NCI-H510A treated with DMSO at 0.1 percent for 48 hours (cell line): Measurements from ENCODE around the gene DPM2.
A peak's percentile ranks its signal among the peaks of the same experiment; 100 is the strongest.

Experiments
- DNase-seq: peaks from one replicate; lab custom pipeline; 2025; lab: John Stamatoyannopoulos, UW

Gene DPM2

GRCh38 chr9:127937388-127938297, at the start of gene DPM2:
Gene DPM2 (minus strand): TSS chr9:127937854. CDS start chr9:127937820, 34 bp downstream.
- DNase-seq: peak; percentile 75

GRCh38 chr9:127987103-127987614, 49.5 kb upstream of the DPM2 start:
- DNase-seq: no peak

- no peak for DNase-seq
Measured at GRCh38 chr9:127985011-127985410, 47.4 kb upstream of the DPM2 start.

GRCh38 chr9:127983847-127984289, 46.2 kb upstream of the DPM2 start:
- no peak for DNase-seq

- no peak for DNase-seq
Measured at GRCh38 chr9:127982912-127983311, 45.3 kb upstream of the DPM2 start.

- DNase-seq: no peak
Measured at GRCh38 chr9:127981559-127982121, 44.0 kb upstream of the DPM2 start.

GRCh38 chr9:127980706-127981558, 43.3 kb upstream of the DPM2 start, which contains the start of gene EEIG1:
Gene EEIG1 (minus strand): TSS chr9:127980989. CDS start chr9:127980137, 852 bp downstream.
- peak; percentile 86 for DNase-seq

GRCh38 chr9:127980060-127980705, 42.5 kb upstream of the DPM2 start:
- peak; percentile 45 for DNase-seq

- no peak for DNase-seq
Measured at GRCh38 chr9:127979333-127980059, 41.8 kb upstream of the DPM2 start.

GRCh38 chr9:127979015-127979332, 41.3 kb upstream of the DPM2 start:
- DNase-seq: no peak

- peak; percentile 30 for DNase-seq
Measured at GRCh38 chr9:127977884-127978647, 40.4 kb upstream of the DPM2 start.

- DNase-seq: peak; percentile 54
Measured at GRCh38 chr9:127977009-127977883, 39.6 kb upstream of the DPM2 start.

- DNase-seq: peak; percentile 75
Measured at GRCh38 chr9:127976498-127976897, 38.8 kb upstream of the DPM2 start.

- DNase-seq: no peak
Measured at GRCh38 chr9:127975376-127976315, 38.0 kb upstream of the DPM2 start.

GRCh38 chr9:127974769-127975261, 37.2 kb upstream of the DPM2 start:
- DNase-seq: no peak

GRCh38 chr9:127974001-127974768, 36.5 kb upstream of the DPM2 start:
- no peak for DNase-seq
